HG03378 (cell line): ENCODE data around the gene KCTD6.

ENCODE experiments used
- ATAC-seq: cut with Tn5 transposase; IDR thresholded peaks from one replicate; pipeline ENCODE4 v1.9.1; 2021; ENCODE audit warnings: mild to moderate bottlenecking, moderate library complexity; ENCODE audit not compliant: unreplicated experiment

Gene KCTD6

DNA sequence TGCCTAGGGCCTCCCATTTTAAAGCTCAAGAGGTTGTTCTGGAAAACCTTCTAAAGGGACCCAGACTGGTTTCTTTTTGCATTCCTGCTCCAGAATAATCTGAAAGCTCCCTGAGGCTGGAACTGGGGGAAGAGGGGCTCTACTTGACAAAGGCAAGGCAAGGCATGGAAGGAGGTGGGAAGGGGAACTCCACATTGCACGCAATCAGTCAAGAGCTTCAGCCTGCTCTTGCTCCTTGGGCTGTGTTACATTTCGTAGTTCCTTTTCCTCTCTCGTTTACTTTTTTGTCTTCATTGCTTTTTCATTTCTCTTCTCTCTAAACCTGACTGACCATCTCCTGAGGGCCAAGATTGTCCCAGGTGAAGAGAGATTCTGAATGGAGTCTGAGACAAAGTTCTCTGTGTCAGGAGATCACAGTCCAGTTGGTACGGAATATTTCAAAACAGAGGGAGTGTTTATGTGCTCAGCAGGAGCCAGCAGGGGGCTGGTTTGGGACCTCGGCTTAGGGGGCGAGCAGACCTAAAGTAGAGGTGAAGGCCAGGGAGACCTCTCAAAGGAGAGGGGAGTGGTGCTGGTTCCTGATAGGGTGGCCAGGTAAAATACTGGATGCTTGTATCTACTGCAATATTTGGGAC lies 6.0 kb upstream of the KCTD6 start:
- no peak for ATAC-seq

DNA sequence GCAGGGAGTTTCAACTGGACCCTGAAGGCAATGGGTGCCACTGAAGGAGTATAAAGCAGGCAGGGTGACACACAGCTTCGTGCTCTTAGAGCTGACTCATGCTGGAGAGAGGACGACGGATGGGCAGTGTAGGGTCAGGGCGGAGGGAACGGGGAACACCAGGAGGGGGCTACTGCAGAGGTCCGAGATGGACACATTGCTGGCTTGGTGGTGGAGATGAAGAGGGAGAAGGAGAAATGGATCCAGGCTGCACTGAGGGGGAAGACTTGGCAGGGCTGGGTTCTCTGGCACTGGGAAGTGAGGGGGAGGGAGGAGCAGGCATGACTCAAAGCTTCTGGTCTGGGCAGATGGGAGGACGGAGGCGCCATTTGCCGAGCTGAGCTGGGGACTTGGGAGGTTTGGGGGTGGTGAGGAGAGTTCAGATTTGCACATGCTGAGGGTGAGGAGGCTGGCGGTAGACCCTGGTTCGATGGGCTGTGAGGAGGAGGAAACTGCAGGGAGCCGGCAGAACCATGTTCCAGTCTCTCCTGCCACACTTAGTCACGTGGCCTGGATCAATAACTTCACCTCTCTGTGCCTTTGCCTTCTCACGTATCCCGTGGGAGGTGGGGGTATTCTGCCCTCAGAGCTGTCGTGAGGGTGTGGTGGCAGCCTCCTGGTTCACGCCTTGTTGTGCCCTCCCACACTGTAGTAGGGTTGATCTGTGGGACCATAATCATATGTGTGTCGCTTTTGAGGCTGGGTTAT lies 4.6 kb upstream of the KCTD6 start:
- no peak for ATAC-seq

DNA sequence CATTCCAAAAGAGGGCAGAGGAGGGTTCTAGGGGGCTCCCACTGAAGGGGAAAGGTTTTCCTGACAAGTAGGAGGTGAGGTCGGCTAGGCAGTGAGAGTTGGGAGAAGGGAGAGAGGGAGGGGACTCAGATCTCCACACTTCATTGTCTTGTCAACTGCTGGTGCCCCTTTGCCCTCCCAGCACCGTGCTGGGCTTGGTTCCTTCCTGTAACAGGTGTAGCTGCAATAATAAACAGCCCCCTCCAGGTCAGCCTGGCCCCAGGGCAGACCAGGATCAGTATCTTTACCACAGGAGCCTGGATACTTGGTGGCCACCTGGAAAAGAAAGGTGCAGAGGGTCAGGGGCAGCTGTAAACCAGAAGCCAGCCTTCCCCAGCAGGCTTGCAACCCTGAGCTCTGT lies 2.9 kb upstream of the KCTD6 start:
- ATAC-seq, result no peak

DNA sequence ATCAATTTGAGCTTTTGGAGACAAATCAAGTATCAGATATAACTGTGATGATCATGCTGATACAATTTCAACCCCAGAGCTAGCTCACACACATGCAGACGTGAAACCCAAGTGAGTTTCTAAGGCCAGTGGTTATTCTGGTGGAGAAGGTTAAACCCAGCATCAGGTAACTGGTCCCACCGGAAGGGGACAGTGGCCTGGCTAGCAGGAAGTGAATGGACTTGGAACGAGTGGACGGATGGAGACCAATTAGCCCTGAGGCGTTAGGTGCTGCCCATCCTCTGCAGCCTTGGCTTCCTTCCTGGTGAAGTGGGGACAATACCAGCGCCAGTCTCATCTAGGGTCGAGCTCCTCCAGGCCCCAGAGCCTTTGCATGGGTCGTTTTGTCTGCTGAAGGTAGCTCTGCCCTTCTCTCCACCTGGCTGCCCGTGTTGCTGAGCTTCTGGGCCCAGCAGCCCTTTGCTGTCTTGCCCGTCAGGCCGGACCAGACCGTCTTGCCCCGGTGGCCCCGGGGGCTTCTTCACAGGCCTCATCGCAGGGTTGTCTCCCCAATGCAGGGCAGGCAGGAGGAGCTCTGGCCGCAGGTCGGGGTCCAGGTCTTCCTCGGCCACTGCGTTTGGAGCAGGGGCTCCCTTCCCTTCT lies 915 bp upstream of the KCTD6 start:
- ATAC-seq, result no peak

DNA sequence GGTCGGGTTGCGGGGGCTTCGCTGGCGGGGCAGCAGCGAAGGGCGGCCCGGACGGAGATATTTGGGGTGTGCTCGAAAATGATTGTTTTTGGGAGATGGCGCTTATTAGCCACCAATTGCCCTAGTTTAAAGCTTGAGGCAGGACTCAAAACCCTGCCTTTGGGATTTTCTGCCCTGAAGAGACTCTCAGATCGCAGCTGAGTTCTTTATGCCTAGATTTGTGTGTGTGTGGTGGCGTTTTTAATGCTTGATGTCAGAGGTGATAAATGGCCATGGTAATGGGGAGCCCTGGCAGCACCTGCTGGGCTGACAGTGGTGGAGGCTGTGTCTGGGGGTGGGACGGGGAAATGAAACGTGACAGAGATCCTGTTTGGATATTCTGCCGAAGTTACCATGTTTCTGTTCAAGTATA lies 604 bp downstream of the KCTD6 start:
- no peak for ATAC-seq

DNA sequence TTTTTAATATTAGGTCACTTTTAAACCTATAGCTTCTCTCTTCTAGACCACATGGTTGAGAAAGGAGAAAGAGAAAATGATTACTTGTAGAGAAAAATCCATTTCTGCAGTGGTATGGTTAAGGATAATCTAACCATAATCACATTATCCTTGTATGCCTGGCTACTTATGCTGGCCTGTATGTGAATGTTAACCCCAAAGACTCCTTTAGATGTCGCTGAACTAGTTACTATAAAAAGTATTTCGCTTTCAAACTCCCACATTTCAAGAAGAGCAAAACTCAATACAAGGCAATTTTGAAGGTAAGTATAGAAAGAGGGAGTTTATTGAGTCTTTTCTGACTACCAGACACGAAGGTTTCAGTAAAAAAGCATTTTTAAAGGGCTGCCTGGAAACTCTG lies 2.2 kb downstream of the KCTD6 start:
- ATAC-seq, result no peak

DNA sequence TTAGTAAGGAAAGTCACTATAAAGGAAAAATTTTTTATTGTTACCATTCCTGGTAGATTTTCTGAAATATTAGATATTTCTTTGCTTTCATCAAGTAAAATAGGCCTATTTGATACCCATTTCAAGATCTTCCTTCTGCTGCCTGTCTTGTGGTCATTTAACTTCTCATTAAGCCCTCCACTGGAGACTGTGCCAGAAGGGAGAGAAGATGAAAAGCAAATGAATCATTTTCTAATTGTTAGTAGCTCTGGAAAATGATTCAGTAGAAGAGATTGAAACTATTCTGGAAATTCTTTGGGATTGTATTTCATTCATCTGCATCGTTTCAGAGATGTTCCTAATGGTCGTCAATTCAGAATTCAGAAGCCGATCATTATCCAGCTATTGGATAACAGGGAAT lies 3.2 kb downstream of the KCTD6 start:
- ATAC-seq, result no peak

DNA sequence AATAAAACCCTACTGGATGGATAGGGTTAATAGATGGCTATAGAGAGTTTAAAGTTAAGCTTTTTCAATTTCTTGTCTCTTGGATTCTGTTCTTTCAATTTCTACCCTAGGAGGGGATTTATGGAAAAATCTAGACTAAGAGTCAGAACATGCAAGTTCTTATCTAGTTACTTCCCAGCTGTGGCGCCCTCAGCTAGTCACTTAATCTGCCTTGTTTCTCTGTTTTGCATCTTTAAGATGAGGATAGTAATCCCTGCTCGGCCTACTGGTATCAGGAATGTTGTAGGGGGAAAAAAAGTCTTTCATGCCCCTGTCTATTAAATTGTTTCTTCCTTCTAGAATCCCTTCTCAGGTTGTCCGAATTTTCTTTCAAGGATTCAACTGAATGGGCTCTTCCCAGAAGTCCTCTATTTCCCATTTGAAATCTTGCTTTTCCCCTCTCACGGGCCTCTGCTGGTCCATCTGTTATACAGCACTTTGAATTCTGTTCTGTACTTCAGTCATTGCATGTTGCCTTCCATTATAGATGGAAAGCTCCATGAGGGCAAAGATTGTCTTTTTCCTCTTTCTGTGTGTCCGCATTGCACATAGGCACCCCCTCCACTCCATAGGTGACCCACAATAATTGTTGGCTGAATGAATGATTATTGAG lies 4.4 kb downstream of the KCTD6 start:
- no peak for ATAC-seq

DNA sequence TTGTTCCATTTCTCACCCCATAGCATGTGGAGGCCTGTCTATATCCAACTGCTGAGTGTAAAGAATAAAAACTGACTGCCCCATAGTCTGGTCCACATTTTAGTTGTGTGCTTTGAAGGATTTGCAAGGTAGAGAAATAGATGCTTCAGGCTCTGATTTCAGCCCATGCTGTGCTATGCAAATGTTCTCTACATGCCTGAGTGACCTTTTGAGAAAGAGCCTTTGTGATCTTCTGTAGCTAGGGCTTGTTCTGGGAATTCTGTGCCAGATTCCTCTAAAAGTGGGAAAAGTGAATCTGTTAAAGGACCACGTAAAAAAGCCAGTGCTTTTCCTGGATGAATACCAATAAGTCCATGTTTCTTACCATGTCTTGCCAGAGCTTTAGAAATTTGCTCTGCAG lies 5.2 kb downstream of the KCTD6 start:
- no peak for ATAC-seq

DNA sequence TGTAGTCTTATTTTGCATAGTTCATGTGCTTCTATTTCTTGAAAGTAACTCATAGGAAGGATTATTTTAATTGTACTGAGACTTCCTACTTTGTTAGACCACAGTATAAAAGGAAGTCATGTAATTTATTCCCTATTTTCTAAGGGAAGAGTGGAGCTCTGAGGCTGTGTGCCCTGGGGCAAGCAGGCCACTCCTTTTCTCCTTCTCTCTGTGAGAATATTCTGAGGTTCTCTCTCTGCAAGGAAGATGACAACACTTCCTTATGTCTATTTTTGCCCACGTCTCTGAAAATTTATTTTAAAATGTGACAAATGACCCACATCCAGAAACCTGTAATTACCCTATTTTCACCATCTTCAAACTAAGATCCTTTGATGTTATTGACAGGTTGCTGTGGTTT lies 11.0 kb downstream of the KCTD6 start:
- no peak for ATAC-seq

DNA sequence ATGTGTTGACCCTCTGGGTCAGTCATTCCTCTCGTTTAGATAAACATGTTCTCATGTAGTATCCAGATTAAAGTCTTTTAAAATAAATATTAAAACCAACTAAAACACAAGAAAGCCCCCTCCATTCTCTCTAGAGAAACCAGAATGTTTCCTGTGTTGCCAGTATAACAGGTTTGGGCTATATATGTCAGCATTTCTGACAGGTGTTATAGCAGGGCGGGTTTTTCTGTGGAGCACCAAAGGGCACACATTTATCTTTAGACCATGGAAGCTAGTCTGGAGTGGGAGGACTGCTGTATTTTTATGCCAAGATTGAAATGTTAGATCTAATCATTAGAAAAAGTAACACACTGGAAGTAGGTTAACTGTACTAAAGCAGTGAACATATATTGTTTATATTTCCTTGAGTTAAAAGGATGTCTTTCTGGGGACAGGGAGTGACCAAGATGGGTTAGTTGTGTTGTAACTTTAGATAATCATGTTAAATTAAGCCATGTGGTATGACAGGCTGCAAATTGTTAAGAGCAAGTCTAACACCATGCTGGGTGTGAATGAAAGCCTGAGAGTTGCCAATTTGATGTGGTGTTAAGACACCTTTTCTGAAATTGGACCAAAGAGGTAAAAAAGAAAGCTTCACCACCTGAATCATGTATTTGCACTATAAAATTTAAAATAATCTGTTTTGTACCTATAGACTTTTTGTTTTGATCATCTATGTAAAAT lies 15.6 kb downstream of the KCTD6 start:
- ATAC-seq, result no peak

DNA sequence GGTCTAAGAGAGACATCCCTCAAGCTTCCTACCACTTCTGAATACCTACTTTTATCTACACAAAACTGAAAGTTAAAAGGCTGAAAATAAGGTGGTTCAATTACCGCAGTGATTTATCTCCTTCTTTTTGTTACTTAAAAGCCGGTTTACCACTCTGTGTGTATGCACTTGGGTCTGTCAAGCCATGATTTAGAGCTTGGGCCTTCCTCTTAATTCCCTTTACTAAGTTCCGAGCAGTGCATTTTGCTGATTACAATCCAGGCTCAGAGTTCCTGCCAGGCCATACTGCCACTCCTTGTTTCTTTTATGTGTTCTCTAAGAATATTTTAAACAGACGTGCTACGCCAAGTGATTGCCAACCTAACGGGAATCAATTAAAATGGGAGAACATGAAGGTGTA lies 16.5 kb downstream of the KCTD6 start:
- ATAC-seq, result no peak

DNA sequence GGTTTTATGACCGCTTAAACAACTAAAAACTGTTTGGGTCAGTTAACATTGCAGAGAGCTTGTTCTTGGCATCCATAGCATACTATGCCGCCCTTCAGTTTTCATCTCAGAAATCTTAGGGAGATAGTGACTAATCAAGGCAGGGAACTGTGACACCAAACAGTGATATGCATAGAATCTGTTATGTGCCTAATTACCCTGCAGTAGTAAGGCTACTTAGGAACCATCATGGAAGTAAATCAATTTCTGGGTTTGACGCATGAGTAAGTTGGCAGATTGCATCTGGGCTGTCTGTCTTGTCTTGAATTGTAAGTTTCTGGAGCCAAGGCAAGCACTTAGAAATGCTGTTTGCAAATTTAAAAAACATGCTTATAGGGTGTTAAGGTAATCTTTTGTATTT lies 22.5 kb downstream of the KCTD6 start:
- ATAC-seq, result no peak

DNA sequence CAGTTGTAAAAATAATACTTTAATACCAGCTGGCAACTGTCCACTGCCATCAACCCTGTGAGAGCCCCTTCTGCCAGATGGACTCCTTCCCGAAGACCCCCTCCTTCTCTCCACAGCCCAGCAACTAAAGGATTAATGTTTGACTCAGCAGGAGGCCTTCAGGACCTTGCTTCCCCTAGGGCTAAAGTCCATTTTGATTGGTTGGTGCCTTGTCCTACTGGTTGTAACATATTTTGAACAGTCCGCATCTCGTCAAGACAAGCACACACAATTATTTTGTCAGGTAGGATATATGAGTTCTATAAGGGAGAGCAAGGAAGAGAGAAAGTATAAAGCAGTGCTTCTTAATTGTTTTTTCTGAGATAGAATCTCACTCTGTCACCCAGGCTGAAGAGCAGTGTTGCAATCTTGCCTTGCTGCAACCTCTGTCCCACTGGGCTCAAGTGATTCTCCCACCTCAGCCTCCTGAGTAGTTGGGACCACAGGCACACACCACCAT lies 26.4 kb downstream of the KCTD6 start:
- no peak for ATAC-seq

DNA sequence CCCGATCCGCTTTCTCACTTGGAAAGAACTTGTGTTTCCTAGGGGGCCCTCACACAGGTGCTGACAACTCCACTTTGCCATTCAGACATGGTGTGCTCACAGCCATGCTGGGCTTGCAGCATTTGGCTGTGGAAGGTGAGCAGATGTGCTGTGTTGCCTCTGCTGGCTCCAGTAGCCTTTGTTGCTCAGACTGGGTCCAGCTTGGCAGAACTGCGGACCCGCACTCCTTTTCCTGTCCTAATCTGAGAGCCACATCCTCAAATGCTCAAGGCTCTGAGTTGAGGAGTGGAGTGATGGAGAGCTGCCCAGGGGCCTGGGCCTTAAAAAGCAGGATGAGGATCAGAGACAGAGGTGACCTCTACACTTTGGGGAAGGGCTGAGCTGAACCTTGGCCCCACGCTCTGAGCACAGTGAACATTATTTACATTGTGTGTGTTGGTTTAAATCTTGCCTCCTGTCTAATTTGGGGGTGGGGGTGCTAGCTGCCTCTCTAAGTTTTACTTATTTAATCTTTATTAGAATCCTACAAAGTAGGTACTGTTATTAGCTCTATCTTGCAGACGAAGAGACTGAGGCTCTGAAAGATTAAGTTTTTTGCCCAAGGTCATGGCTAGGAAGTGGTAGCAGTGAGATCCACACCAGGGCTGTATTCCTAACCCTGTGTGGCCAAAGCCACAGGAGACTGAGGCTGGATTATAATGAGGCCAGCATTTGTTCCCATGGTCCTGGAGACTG lies 27.9 kb downstream of the KCTD6 start:
- no peak for ATAC-seq

DNA sequence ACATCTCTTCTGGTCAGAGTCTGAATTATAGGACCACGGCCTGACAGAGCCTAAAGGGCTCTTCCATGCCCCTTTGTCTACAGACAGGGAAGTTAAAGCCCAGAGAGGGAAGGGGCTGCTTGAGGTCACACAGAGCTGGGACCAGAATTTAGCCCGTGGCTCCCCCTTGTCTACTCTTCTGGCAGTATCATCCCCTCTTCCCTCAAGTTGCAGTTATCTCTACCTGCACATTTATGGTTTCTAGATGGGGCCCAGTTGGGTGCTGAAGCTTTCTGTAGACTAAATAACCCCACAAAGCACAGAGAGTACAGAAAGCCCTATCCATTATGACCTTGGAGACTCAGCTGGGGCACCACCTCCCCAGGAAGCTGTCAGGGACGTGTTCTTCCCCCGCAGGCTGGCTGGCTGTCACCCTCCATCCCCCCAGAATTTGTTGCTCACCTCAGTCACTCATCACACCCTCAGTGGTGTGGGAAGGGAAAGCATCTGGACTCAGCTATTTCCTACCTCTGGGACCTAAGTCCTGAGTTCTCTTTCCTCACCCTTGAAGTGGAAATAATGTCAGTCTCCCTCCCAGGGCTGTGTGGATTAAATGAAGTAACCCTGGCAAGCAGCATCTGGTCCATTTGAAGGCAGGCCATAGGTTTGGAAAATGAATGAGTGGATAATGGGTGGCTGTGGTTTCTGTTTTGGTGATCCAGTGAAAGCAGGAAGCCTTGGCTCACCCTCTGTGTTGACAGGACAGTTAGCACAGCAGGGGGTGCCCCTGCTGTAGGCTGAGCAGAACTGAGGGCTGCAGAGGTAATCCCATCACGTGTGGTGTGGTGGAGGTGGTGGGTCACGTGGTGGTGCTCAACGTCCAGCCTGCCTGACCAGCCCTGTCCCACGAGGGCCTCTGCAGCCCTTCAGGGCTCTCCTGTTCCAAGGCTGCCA lies 28.8 kb downstream of the KCTD6 start:
- ATAC-seq, result no peak

DNA sequence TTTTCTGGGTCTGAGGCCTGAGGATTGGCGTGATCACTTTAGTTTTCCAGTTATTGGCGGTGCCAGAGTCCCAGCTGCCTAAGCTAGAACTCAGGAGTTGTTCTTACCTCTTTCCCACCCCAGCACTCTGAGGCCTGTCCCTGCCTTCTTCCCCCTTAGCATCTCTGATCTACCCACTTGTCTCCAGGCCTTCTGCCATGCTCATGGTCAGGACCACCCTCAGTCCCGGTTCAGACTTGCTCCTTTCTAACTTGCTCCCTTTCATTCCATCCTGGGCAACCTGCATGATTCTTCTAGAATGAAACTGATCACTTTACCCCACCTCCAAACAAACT lies 29.4 kb downstream of the KCTD6 start:
- ATAC-seq, result no peak

DNA sequence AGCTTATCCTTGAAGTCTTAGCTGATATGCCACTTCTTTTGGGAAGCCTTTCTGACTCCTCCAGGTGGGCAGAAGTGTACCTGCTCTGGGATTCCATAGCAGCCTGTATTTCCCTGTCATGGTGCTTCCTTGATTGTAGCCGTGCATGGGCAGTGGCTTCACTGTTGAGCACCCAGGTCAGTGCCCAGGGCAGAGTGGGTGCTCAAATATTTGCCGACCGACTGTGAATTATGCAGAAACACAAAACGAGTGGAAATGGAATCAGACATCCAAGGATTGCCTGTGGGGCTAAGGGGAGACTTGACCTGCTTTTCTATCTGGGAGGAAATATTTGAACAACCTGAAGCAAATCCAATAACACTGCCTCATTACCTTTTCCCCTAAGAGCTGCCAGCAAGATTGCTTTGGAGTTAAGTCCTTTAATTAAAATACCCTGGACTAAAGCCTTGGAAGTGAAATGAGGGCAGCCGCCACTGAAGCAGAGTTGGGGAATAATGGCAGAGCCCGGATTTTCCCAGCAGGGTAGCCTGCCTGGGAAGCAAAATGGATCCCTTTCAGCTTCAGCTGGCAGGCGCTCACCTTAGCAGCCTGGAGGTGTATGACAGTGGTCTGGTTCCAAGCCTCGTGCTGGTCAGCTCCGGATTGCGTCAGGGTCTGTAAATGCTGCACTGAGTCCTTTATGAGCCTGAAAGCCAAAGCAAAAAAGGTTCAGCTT lies 30.2 kb downstream of the KCTD6 start:
- ATAC-seq, result no peak
